ENCODE results near the gene LUZP2. TPM values are rescaled to one million over a fixed set of nuclear protein-coding genes. Genes with fewer than 3 reads are reported as not detected.

The LUZP2 gene
- total RNA-seq, 2 donors from 2014 or later: 0.28 to 4.1 TPM

- intact Hi-C loops (cut with DNase I): no loop called here
Measured at GRCh38 chr11:25038131-25038530, 541.3 kb downstream of the LUZP2 start.

DNA sequence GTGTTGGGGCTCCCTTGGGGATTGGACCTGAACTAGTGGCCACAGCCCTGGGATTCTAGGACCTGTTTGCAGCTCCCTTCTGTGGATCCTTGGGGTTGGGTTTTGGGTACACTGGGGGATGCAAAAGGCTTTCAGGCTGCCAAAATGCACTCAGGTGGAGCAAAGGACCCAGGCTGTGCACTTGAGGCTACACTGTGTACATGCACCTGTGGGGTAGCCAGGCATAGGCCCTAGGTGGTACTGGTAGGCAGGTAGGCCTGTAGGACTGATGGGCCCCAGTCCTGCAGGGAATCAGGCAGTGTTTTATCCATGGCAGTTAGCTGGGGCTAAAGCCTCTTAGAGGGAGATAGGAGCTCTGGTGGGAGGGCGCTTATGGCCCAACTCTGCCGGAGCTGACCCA lies 542.3 kb downstream of the LUZP2 start:
- H3K27ac ChIP-seq: no peak overlapping the region
- intact Hi-C loops (cut with DNase I): no loop called here
- TF ChIP-seq POLR2A (IDR thresholded peaks at IDR 0.05): no peak
- DNase-seq (ENCODE audit: low spot score): no peak
- no peaks in the 10 kb centered on the region for H3K4me1 ChIP-seq (replicated peaks)
- WGBS: 100% methylated on average over 2 of the region's 2 CpGs
- H3K9me3 ChIP-seq: no peaks in the 10 kb centered on the region
- no peaks in the 10 kb centered on the region for H3K36me3 ChIP-seq
- no peaks in the 10 kb centered on the region for H3K27me3 ChIP-seq (replicated peaks; ENCODE audit: insufficient read depth)
- no peak overlapping the region for H3K4me3 ChIP-seq

More at GRCh38 chr11:25038131-25038530, 541.3 kb downstream of the LUZP2 start:
- no peaks in the 10 kb centered on the region for H3K9me3 ChIP-seq
- no peaks in the 10 kb centered on the region for H3K36me3 ChIP-seq
- H3K4me1 ChIP-seq (replicated peaks): no peaks in the 10 kb centered on the region
- TF ChIP-seq POLR2AphosphoS5 (IDR thresholded peaks at IDR 0.05): no peak
- TF ChIP-seq, protein P1, sequence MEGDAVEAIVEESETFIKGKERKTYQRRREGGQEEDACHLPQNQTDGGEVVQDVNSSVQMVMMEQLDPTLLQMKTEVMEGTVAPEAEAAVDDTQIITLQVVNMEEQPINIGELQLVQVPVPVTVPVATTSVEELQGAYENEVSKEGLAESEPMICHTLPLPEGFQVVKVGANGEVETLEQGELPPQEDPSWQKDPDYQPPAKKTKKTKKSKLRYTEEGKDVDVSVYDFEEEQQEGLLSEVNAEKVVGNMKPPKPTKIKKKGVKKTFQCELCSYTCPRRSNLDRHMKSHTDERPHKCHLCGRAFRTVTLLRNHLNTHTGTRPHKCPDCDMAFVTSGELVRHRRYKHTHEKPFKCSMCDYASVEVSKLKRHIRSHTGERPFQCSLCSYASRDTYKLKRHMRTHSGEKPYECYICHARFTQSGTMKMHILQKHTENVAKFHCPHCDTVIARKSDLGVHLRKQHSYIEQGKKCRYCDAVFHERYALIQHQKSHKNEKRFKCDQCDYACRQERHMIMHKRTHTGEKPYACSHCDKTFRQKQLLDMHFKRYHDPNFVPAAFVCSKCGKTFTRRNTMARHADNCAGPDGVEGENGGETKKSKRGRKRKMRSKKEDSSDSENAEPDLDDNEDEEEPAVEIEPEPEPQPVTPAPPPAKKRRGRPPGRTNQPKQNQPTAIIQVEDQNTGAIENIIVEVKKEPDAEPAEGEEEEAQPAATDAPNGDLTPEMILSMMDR (IDR thresholded peaks at IDR 0.05): no peak
- TF ChIP-seq POLR2A (IDR thresholded peaks at IDR 0.05): no peak
- H3K4me3 ChIP-seq: no peak overlapping the region
- H3K27me3 ChIP-seq (replicated peaks; ENCODE audit: insufficient read depth): no peaks in the 10 kb centered on the region
- no peak for DNase-seq (ENCODE audit: low spot score)
- no peak overlapping the region for H3K27ac ChIP-seq

- Histone ChIP-seq H3K27ac (no peak overlapping the region), H3K9me3 (no peaks in the 10 kb centered on the region), H3K4me1 (replicated peaks) (no peaks in the 10 kb centered on the region), H3K36me3 (no peaks in the 10 kb centered on the region), H3K4me3 (no peak overlapping the region), H3K27me3 (replicated peaks; ENCODE audit: insufficient read depth) (no peaks in the 10 kb centered on the region)
- TF ChIP-seq, protein P1 (IDR thresholded peaks at IDR 0.05): no peak
- TF ChIP-seq POLR2AphosphoS5 (IDR thresholded peaks at IDR 0.05) (no peak), POLR2A (IDR thresholded peaks at IDR 0.05) (no peak)
- DNase-seq (ENCODE audit: low spot score): no peak
- intact Hi-C loops (cut with DNase I): no loop called here
- 89% methylated on average over 1 of the region's 1 CpG for WGBS
Measured at GRCh38 chr11:25048632-25049031, 551.8 kb downstream of the LUZP2 start.

DNA sequence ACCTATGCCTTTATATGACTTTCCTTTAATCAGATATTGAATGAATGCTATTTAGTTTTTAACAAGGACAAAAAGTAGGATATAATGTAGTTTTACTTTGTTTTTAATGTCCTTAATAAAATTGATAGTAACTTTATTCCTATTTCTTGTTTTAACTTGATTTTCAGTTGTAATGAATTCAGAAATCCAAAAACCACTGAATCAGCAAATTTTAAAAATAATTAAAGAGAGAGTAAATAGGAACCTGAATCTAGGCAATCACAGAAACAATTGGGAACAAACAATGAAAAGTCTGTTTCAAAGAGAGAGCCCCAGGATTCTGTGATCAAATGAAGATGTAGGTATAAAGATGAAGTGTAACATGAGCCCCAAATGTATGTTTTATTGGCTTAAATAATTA lies 556.0 kb downstream of the LUZP2 start:
- H3K4me3 ChIP-seq: no peak overlapping the region
- no peak overlapping the region for H3K27ac ChIP-seq
- TF ChIP-seq, protein P1 (IDR thresholded peaks at IDR 0.05): no peak
- TF ChIP-seq POLR2AphosphoS5 (IDR thresholded peaks at IDR 0.05): no peak
- no peak for TF ChIP-seq POLR2A (IDR thresholded peaks at IDR 0.05)
- no peaks in the 10 kb centered on the region for H3K27me3 ChIP-seq (replicated peaks; ENCODE audit: insufficient read depth)
- no peak for DNase-seq (ENCODE audit: low spot score)
- no peaks in the 10 kb centered on the region for H3K4me1 ChIP-seq (replicated peaks)
- no peaks in the 10 kb centered on the region for H3K36me3 ChIP-seq
- no peaks in the 10 kb centered on the region for H3K9me3 ChIP-seq
- intact Hi-C loops (cut with DNase I): no loop called here

GRCh38 chr11:25057861-25058260 lies 561.0 kb downstream of the LUZP2 start:
- TF ChIP-seq POLR2A (IDR thresholded peaks at IDR 0.05): no peak
- TF ChIP-seq, protein P1 (IDR thresholded peaks at IDR 0.05): no peak
- no peak for TF ChIP-seq POLR2AphosphoS5 (IDR thresholded peaks at IDR 0.05)
- intact Hi-C loops (cut with DNase I): no loop called here
- H3K4me3 ChIP-seq: no peak overlapping the region
- H3K36me3 ChIP-seq: no peaks in the 10 kb centered on the region
- no peaks in the 10 kb centered on the region for H3K27me3 ChIP-seq (replicated peaks; ENCODE audit: insufficient read depth)
- H3K27ac ChIP-seq: no peak overlapping the region
- no peaks in the 10 kb centered on the region for H3K4me1 ChIP-seq (replicated peaks)
- no peak for DNase-seq (ENCODE audit: low spot score)
- H3K9me3 ChIP-seq: no peaks in the 10 kb centered on the region
